Raji (cell line): Measurements from ENCODE around the gene GAB2.

ENCODE experiments used
- POLR2A ChIP-seq: IDR thresholded peaks from 2 replicates; pipeline ENCODE4 v1.6.1; 2011; ENCODE audit warnings: low read depth, low read length, control low read depth; ENCODE audit not compliant: insufficient read depth

Gene GAB2

GRCh38 chr11:78216021-78216420 is 201.6 kb downstream of the GAB2 start:
- no peak for TF ChIP-seq POLR2A

DNA sequence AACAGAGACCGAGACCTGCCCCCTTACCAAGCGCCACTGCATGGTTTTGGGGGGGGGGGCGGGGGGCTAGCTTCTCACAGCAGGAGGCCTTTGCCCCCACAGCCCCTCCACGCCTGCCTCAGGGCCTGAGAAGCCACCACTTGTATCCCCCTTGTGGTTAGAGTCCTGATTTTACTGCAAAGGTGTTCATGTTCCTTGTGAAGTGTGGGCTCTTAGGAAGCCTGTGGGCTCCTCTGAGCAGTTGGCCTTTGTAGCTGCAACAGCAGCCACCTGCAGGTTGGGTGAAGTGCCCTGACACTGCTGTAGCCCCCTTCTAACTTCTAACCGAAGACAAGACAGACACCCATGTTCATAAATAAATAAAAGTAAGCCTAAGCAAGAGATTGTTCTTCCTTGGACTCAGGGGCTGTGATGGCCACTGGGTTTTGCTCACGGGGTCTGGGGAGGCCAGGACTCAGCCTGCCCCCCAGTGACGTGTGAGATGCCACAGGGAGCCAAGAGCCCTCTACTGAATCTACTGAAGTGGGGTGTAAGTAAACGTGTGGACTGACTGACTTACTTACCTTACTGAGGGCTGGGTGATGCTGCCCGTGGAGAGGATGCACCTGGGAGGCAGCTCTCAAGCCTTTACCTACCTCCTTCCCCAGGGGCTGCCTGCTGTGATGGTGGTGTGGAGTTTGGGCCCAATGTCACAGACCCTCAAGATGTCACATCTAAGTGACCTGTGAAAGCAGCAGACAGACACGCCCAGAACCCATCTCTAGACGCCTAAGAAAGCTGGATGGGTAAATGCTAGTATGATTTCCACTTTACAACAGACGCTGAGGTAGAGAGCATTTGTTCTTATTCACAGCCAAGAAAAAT is 203.1 kb downstream of the GAB2 start:
- no peak for TF ChIP-seq POLR2A

DNA sequence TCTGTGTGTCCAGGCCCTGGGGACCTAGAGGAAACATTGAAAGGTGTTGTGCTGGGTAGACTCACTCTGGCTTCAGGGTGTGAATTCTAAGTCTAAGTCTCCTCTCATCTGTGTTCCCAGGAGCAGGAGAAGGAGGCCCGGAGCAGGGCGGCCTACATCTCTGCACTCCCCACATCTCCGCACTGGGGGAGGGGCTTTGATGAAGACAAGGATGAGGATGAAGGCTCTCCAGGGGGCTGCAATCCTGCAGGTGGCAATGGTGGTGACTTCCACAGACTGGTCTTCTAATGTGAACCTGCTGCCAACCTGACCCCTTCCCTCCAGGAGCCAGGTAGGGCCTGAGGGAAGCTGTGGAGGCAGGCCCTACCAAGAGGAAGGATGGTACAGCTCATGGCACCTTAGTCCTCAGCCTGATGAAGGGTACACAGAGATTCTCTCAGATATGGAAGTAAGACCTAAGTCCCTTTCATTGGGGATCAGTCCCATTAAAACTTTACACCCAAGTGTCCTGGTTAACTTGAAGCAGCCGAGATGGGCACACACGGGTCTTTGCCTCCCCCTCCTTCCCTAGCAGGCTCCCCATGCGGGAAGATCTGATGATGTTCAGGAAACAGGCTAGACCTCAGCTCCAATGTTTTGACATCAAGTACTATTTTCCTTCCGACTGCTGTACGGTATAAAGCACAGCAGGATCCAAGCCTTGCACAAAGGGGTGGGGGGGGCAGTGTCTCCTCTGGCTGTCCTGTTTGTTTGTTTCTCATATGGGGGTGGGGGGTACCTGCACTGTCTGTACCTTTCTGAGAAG is 203.9 kb downstream of the GAB2 start:
- TF ChIP-seq POLR2A, result no peak

DNA sequence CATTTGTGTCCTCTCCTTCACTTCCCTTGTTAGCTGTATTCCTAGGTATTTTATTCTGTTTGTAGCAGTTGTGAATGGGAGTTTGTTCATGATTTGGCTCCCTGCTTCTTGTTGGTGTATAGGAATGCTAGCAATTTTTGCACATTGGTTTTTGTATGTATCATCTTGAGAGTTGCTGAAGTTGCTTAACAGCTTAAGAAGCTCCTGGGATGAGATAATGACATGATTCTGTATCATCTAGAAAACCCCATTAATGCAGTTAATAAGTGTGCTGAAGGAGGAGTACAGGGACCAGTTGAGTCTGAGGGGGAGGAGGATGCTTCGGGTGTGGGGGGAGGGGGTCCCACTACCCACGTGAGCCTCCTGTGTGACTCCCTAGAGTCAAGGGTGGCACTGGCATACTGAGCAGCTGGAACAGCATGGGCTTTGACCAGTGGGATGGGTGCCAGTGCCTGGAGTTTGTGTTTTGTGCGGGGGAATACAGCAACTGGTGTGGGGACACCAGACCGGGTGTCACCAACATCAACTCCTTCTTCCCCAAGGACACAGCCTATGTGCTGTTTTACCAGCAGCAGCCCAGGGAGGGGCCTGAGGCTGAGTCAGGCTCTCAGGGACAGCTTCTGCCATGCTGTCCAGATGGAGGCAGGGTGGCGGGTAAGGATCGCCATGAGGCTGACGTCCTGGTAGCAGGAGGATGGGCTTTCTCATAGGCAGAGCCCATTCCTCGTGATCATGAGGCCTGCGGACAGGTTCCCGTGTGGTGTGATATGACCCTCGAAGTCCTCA is 204.8 kb downstream of the GAB2 start:
- no peak for TF ChIP-seq POLR2A

DNA sequence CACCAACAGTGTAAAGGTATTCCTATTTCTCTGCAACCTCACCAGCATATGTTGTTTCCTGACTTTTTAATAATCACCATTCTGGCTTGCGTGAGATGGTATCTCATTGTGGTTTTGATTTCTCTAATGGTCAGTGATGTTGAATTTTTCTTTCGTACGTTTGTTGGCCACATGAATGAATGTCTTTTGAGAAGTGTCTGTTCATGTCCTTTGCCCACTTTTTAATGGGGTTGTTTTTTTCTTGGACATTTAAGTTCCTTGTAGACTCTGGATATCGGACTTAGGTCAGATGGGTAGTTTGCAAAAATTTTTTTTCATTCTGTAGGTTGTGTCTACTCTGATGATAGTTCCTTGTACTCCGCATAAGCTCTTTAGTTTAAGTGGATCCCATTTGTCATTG is 206.1 kb downstream of the GAB2 start:
- TF ChIP-seq POLR2A, result no peak

GRCh38 chr11:78210000-78210608 is 207.5 kb downstream of the GAB2 start:
- TF ChIP-seq POLR2A, result no peak

DNA sequence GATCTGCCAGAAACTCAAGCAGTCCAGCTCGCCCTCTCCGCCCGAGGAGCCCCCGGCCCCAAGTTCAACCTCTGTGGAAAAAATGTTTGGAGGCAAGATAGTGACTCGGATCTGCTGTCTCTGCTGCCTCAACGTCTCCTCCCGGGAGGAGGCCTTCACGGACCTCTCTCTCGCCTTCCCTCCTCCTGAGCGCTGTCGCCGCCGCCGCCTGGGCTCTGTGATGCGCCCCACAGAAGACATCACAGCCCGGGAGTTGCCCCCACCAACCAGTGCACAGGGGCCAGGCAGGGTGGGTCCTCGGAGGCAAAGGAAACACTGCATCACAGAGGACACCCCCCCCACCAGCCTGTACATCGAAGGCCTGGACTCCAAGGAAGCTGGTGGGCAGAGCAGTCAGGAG is 208.1 kb downstream of the GAB2 start:
- TF ChIP-seq POLR2A, result no peak

DNA sequence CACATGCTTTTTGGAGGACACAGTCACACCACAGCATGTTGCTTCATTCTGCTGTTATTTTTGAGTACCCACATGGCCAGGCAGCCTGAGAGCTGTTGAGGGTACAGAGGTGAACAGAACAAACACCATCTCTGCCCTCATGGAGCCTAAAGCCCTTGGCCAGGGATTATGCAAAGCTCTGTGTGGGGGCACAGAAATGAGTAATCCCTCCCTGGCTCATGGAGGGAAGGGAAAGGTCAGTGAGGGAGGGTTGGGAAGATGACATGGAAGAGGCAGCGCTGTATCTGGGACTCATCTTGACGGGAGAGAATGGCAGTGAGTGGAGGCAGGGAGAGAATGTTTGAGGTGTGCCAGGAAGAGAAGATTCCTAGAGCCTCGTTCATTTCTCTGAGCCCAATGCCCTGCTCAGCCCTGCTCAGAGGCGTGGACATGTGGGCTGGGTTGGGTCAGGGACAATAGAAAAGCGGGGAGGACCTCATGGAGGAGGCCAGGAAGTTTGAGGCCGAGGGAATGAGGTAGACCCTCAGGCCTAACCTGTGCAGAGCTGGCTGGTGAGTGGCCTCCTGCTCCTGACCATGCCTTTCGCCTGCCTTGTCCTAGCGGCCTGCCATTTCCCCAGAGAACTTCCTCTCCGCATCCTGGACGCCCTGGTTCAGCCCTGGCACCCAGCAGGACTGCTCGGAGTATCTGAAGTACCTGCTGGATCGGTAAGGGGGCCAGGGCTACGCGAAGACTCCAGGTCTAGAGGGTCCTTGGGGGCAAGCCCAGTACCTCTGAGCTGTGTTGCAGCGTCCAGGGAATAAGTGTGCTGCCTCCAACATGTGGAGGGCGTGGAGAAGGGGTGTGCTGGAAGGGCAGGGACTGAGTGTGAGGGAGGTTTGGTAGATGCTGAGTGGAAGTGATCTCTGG is 209.1 kb downstream of the GAB2 start:
- TF ChIP-seq POLR2A, result no peak

GRCh38 chr11:78207532-78208256 is 209.9 kb downstream of the GAB2 start:
- TF ChIP-seq POLR2A, result no peak

GRCh38 chr11:78205691-78206090 is 211.9 kb downstream of the GAB2 start:
- TF ChIP-seq POLR2A, result no peak

DNA sequence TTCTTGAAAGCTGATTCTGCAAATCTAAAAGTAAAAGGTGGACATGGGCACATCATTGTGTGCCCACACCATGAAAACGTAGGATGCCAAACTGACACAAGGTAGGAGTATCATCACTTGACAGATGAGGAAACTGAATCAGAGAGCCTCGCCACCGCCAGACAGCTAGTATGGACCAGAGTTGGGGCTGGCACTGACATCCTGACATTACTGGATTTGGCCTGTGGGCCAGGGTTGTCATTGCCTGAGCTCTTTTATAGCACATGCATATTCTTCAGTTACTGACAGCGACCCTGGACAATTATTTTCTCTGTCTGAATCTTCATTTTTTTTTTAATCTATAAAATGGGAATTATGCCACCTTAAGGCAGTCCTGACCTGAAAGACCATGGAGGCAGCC is 212.4 kb downstream of the GAB2 start:
- TF ChIP-seq POLR2A, result no peak

GRCh38 chr11:78203184-78203583 is 214.4 kb downstream of the GAB2 start:
- no peak for TF ChIP-seq POLR2A

DNA sequence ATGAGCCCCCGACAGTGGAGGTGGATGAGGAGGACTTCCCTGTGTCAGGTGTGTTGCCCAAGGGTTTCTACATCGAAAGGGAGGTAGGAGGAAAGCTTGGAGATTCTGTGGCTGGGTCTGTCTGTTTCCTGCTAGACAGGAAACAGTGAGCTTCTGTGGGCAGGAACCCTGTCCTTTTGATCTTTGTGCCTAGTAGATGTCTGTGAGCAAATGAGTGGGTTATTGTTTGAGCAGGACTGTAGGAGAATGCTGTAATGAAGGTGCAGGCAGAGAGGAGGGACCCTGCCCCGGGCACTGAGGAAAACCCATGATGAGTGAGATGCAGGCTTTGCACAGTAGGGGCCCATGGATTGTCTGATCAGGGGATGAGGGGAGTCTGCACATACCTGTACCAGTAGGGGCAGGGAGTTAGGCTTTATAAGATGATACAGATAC is 214.9 kb downstream of the GAB2 start:
- no peak for TF ChIP-seq POLR2A
